ENCODE measurements around the gene DDX1. TPM values are rescaled to one million over a fixed set of nuclear protein-coding genes. Genes with fewer than 3 reads are reported as not detected.

The DDX1 gene
- total RNA-seq, 1 donor from 2014 or later, result 77.0 TPM

GRCh38 chr2:15623898-15624541, 32.4 kb downstream of the DDX1 start:
- no peak for TF ChIP-seq CTCF (conservative IDR thresholded peaks at IDR 0.05; ENCODE audit: low read depth, low read length)
- DNase-seq (ENCODE audit: low read depth), result no peak
- H3K4me3 ChIP-seq (ENCODE audit: low read depth, low read length), result no peak overlapping the region

- H3K4me3 ChIP-seq (ENCODE audit: low read depth, low read length), result no peak overlapping the region
- no peak for DNase-seq (ENCODE audit: low read depth)
These were observed 33.2 kb downstream of the DDX1 start for GRCh38 chr2:15624903-15625302.

GRCh38 chr2:15625344-15626036, 33.8 kb downstream of the DDX1 start:
- no peak for TF ChIP-seq CTCF (conservative IDR thresholded peaks at IDR 0.05; ENCODE audit: low read depth, low read length)
- no peak for DNase-seq (ENCODE audit: low read depth)
- no peak overlapping the region for H3K4me3 ChIP-seq (ENCODE audit: low read depth, low read length)

More at GRCh38 chr2:15624903-15625302, 33.2 kb downstream of the DDX1 start:
- no peak for TF ChIP-seq CTCF (conservative IDR thresholded peaks at IDR 0.05; ENCODE audit: low read depth, low read length)

GRCh38 chr2:15626126-15626525, 34.5 kb downstream of the DDX1 start:
- no peak for TF ChIP-seq CTCF (conservative IDR thresholded peaks at IDR 0.05; ENCODE audit: low read depth, low read length)
- no peak overlapping the region for H3K4me3 ChIP-seq (ENCODE audit: low read depth, low read length)
- no peak for DNase-seq (ENCODE audit: low read depth)

- no peak overlapping the region for H3K4me3 ChIP-seq (ENCODE audit: low read depth, low read length)
- no peak for DNase-seq (ENCODE audit: low read depth)
- no peak for TF ChIP-seq CTCF (conservative IDR thresholded peaks at IDR 0.05; ENCODE audit: low read depth, low read length)
These were observed 35.3 kb downstream of the DDX1 start for GRCh38 chr2:15626967-15627366.

- H3K4me3 ChIP-seq (ENCODE audit: low read depth, low read length), result no peak overlapping the region
- no peak for TF ChIP-seq CTCF (conservative IDR thresholded peaks at IDR 0.05; ENCODE audit: low read depth, low read length)
- no peak for DNase-seq (ENCODE audit: low read depth)
These were observed 36.4 kb downstream of the DDX1 start for GRCh38 chr2:15627817-15628684.

All from epithelial cell of proximal tubule (primary cell).